HG02885 (cell line): ENCODE results near the gene PSD2.

Experiments used
- ATAC-seq: cut with Tn5 transposase; IDR thresholded peaks from one replicate; pipeline ENCODE4 v1.9.1; 2021; ENCODE audit warnings: mild to moderate bottlenecking; ENCODE audit not compliant: unreplicated experiment, poor library complexity

Gene PSD2

DNA sequence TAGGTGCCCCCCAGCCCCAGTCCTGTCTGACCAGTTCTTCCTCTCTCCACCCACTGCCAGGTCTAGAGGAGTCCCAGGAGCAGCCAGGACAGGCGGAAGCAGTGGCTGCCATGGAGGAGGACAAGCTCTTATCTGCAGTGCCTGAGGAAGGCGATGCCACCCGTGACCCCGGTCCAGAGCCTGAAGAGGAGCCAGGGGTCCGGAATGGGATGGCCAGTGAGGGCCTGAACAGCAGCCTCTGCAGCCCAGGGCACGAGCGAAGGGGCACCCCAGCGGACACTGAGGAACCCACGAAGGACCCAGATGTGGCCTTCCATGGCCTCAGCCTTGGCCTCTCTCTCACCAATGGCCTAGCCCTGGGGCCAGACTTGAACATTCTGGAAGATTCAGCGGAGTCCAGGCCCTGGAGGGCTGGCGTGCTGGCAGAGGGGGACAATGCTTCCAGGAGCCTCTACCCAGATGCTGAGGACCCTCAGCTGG lies 13.8 kb downstream of the PSD2 start:
- ATAC-seq = no peak

DNA sequence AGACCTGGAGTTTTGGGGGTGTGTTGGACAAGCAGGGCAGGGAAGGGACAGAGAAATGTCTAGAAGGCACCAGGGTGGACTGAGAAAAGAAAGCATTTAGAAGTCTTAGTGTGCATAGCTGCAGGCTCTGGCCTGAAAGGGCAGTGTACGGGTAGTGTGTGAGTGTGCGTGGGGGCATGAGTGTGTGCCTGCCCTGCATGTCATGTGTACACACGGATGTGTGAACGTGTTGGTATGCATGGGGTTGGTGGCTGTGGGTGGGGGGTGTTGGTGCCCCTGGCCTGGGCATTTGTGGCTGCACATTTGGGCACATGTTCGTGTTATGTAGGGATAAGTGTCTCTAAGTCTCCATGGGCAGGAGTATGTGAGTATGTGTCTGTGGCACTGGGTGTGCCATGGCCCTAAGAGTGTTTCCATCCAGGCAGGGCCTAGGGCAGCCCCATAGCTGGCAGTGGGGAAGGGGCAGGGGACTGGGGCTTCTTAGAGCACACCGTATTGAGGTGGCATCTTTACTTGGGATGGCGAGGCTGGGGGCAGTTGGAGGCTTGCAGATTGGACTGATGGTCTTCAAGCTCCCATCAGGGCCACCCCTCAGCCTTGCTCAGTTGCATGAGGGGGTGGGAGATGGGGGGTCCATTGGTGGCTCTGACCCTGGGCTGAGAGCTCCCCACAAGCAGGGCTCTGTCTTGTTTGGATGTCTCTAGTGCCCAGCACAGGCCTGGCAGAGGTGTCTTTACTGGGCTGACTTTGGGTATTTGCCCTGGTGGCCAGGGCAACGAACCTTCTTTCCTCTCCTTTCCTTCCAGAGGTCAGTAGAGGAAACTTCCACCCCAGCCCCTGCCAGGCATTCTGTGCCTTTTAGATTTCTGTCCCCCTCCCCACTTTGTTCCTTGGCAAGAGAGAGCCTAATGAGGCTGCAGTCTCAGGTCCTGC lies 15.0 kb downstream of the PSD2 start:
- no peak for ATAC-seq

DNA sequence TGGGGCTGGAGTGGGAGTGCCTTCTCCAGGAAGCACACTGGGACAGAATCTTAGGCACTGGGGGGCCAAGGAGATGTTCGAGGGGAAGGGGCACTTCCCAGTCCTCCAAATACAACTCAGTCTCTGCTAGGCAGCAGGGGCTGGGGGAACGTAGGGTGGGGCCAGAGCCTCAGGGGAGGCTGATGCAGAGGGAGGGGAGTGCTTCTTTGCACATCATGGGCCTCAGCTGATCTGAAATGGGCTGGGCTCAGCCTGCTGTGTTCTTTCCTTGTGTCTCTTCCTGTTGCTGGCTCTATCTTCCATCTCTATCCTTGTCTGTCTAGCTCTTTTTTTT lies 15.6 kb downstream of the PSD2 start:
- no peak for ATAC-seq

DNA sequence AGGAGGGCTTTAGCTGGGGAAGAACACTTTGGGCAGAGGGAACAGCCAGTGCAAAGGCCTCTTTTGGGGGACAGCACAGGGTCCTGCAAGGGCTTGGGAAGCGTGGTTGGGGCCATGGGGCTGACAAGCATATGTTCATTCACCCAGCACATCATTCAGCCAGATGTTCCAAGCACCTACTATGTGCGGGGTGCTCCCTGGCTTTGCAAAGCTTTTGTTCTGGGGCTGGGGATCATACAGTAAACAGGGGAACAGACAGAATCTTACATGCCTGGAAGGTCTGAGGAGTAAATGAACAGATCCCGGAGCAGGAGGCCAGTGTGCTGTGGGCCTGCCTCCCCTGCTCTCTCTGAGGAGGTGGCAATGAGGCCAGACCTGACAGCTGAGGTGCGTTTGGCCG lies 16.7 kb downstream of the PSD2 start:
- ATAC-seq = no peak

DNA sequence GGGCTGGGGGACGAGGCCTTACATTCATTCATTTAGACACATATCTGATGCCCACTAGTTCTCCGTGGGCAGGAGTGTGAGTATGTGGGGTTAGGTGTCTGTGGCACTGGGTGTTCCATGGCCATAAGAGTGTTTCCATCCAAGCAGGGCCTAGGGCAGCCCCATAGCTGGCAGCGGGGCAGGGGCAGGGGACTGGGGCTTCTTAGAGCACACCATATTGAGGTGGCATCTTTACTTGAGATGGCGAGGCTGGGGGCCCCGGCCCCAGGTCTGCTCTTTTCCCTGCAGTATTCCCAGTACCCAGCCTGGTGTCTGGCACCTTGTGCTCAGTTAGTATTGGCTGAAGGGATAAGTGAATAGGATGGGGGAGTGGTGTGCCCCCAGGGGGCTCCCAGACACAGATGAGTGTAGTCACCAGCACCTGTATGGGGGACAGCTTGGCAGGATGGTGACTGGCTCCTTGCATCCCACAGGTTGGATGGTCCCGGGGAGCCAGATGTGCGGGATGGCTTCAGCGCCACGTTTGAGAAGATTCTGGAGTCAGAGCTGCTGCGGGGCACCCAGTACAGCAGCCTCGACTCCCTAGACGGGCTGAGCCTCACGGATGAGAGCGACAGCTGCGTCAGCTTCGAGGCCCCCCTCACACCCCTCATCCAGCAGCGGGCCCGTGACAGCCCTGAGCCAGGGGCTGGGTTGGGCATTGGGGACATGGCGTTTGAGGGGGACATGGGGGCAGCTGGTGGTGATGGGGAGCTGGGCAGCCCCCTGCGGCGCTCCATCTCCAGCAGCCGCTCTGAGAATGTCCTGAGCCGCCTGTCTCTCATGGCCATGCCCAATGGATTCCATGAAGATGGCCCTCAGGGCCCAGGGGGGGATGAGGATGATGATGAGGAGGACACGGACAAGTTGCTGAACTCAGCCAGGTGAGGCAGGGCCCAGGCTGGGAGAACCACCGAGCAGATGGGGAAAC lies 17.5 kb downstream of the PSD2 start:
- no peak for ATAC-seq

DNA sequence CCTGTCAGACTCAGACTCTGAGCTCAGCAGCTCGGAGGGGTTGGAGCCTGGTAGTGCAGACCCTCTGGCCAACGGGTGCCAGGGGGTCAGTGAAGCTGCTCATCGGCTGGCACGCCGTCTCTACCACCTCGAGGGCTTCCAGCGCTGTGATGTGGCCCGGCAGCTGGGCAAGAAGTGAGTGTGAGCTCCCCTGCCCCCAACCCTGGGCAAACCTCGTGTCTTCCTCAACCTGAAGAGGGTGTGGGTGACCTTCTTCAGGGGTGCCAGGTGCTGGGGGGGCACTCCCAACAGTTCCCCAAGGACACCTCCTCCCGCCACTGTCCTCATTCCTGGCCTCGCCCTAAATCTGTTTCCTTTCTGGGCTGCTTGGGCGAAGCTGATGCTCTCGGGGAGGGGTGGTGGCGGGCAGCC lies 18.6 kb downstream of the PSD2 start:
- ATAC-seq = no peak

DNA sequence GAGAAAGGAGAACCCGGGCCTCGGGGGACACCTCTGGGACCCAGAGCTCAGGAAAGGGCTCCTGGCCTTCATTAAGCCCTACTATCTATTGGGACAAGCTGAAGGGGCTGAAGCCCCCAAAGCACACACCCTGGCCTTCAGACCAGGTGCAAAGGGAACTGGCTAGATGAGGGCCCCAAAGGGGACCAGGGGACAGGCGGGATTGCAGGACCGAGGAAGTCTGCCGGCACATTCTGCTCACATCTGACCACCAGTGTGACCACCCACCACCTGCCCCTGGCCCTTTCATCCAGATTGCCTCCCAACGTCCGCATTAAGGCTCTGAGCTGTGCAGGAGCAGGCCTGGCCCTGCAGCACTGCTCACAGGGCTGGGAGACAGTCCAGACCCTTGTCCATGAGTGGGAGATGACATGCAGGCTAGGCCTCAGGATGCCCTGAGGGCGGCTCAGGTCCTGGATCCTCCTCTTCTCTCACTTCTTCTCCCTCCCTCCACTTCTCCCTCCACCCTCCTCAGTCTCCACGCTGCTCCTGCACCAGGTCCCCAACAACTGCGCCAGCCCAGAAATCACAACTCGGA lies 19.2 kb downstream of the PSD2 start:
- ATAC-seq = no peak

DNA sequence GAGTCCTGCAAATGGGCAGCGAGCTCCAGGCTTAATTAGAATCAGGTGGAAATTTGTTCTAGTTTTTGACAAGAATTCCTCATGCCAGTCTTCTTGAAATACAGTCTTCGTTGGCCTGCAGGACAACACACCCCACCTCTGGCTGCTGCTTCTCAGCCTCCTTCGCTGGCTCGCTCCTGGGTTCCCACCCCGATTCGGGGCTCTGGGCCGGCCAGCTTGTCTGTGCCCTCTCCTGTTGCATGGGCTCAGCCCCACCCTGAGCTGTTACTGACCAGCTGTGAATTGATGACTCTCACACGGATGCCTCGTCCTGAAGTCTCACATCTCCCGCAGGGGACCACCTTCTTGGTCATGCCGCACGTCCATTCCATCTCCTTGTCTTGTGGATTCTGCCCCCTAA lies 21.0 kb downstream of the PSD2 start:
- ATAC-seq = no peak

DNA sequence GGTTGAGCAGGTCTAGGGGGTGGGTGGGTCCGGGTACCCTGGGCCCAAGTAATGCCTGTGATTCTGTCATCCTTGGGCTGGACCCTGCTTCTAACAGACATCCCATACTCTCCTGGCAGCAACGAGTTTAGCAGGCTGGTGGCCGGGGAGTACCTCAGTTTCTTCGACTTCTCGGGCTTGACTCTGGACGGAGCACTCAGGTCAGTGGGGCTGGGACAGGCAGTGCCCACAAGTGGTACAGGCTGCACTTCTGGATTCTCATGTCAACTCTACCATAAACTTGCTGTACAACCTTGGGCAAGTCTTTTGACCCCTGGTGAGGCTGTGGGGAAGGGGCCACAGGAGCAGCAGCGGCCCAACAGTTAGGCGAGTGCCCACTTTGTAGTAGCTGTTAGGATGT lies 21.8 kb downstream of the PSD2 start:
- no peak for ATAC-seq

DNA sequence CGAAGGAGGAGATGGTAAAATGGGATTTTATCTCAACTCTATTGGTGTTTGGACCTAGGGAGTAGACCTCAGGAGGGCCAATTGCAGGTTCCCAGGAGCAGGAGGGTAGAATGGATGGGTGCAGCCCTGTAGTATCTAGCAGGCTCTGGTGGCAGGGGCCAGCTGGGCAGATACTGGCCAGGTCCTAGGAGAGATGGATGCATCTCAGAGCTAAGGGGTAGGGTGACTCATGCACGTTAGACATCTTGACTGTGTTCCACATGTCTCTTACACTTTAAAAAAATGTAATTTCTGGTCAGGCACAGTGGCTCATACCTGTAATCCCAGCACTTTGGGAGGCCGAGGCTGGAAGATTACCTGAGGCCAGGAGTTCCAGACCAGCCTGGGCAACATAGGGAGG lies 22.4 kb downstream of the PSD2 start:
- no peak for ATAC-seq

DNA sequence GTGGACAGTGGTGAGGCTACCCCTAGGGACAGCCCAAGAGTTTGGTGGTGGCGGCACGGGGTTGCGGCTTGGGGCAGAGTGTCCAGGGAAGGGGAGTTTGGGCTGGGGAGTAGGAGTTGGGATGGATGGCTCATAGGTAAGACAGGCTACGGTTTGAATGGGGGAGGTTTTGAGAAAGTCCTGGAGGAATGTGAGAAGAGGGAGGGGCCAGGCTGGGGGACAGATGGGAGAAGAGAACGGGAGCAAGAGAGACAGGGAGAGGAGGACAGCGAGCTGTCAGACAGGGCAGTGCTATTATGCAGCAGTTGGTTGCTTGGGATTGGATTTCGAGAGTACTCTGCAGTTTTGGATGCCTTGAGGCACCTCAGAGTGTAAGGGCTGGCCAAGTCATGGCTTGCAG lies 24.5 kb downstream of the PSD2 start:
- no peak for ATAC-seq

DNA sequence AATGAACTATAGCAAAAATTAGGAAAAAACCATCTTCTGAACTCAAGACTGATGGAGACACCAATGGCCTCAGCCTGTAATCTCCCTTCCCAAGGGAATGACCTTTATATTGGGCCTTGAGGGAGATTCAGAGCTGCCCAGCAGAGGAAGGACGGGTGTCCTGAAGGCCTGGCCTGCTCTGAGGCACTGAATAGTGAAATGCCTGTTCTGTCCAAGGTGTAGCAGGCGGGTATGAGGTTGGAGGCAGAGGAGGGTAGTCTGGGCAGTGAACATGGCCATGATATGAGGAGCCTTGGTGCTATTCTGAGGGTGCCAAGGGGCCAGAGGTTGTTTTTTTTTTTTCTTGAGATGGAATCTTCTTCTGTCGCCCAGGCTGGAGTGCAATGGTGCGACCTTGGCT lies 25.0 kb downstream of the PSD2 start:
- no peak for ATAC-seq

DNA sequence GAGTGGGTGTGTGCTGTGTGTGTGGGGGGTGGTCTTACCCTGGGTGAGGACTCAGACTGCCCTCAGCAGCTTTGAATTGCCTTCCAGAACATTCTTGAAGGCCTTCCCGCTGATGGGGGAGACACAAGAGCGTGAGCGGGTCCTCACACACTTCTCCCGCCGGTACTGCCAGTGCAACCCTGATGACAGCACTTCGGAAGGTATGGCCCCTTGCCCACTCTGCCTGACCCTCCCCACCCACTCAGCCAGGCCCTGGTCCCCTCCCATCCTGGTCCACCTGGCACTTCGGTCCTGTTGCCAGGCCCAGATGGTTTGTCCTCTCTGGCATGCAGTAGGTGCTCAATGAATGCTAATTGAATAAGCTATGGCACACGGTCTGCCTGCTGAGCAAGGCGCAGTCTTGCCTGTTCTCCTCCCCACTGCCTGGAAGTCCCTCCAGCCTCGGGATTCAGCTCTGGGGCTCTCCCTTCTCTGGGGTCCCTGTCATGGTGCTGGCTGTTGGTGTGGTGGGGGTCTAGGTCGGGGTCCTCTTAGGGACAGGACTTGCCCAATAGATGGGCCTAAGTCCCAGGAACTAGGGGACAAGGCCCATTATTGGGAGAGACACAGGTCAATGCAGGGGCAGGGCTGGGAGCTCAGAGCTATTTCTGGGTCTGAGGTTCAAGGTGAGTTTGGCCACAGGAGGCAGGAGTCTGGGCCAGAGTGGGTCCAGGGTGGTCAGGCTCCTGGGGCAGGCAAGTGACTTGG lies 26.4 kb downstream of the PSD2 start:
- no peak for ATAC-seq

DNA sequence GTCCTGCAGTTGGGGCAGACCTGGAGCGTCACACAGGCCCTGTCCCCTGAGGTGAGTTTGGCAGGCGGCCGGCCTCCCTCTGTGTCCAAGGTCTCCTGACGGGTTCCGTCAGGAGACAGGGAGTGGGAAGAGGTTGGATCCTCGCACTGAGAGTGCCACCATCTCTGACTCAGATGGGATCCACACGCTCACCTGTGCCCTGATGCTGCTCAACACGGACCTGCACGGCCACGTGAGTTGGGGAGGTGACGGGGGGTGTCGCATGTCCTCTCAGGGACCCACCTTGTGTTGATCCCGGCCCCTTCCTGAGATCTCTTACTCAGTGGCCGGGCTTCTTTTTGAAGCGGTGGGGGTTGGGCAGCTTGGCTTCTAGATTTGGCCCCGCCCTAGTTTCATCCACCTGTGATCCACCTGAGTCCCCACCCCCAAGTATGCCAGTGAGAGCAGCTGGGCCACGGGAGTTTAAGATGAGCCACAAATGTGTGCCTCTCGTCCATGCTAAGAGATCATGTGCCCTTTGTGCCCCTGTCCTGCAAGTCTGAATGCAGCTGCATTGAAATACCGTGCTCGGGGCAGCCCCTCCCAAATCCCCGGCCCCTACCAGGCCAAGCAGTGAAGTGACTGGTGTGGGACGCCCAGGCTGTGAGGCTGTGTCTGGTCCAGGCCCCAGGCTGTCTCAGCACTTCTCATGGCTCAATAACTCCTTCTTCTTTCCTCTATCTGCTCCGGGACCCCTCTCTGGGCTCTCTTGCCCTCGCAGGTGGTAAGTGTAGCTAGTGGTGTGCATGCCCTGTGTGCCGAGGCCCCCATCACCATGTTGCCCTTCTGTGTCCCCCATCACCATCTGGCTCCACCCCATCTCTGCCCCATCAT lies 27.2 kb downstream of the PSD2 start:
- ATAC-seq = no peak

DNA sequence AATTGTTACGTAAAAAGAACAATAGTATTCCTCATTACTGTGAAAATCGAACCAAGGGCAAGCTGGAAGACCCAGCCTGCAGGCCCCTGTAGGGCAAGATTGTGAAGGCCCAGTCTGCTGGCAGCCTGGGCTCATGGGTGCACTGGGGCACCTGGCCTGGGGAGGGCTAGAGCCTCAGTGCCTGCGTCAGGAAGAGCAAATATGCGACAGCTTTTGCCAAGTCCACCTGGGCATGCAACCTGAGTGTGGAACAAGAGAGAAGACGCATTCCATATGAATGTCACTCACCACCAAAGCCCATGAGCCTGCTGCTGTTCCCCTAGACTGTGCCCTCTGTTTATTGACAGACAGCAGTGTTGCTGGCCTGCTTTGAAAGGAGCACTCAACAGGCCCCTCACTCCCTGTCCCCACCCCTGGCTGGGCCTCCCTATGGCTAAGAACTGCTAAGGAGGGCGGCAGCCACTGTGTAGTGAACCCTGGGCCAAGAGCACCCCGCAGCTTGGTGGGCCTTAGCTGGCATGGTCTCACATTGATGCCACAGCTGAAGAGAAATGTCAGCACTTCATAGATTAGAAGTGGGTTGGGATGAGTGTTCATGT lies 28.2 kb downstream of the PSD2 start:
- no peak for ATAC-seq

DNA sequence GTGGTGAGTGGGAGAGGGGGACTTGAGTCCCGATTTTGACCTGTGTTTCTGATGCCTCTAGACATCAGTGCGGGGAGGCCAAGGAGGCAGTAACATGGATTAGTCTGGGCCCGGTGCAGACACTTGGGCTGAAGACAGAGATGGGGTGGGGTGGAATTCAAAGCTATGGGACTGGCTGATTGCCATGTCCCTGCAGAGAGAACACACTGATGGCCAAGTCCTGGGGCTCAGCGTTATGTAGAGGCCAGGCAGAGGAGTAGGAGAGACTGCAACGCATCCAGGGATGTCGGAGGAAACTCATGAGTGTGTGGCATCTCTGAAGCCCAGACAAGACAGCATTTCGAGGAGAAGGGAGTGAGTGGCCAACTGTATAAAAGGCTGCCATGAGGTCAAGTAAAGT lies 30.1 kb downstream of the PSD2 start:
- ATAC-seq = no peak

DNA sequence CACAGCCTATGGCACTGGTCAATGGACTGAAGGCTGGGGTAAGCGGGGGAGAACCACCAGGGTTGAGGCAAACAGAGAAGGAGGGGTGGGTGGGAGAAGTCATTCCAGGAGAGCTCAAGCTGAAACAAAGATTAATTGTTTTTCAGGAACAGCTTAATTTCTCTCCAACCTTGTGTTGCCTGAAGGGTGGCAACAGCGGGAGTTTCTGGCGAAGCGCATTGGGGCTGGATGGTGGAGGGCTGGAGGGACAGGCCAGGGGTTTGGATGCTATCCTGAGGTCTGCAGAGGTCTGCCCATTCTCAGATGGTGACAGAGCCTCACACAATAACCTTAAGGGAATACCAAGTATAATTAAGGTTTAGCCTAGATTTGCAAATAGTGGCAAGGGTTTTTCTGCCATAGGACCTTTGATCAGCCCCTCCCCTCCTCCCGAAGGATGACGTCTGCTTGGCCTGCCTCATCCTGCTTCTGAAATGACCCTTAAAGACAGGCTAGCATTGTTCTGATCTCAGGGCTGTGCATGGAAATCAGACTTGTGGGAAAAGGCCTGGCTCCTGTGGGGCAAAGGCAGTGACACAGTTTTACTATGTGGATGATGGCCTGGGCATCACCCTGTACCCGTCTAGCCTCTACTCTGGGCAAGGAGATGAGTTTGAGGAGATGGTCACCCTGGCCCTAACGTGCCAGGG lies 32.7 kb downstream of the PSD2 start:
- ATAC-seq = no peak

DNA sequence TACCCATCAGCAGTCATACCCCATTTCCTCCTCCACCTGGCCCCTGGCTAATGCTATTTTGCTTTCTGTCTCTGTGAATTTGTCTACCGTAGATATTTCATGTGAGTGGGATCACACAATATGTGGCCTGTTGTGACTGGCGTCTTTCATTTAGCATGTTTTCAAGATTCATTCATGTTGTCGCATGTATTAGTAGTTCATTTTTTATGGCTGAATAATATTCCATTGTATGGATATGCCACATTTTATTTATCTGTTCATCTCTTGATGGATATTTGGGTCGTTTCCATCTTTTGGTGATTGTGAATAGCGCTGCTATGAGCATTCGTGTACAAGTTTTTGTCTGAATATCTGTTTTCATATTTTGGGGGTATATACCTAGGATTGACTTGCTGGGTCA lies 33.9 kb downstream of the PSD2 start:
- no peak for ATAC-seq
